ENCODE measurements around the gene PEMT.

PEMT gene

DNA sequence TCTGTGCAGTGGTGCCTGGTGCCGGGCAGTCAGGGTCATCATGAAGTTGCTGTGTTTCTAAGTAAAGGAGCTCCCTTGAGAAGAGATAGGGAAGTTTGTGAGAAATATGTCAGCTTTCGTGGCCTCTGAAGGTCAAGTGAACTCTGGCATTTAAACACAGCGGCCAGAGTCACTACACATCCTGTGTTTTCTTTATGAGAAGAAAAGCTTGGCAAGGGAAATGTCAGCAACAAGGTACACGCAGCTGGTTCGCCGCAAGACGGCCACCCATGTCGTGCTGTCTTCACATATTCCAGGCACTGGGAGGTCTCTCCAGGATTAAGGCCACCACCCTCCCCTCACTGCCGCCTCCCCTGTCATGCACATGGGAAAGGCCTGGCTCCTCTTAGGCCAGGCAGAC, 33.2 kb upstream of the PEMT start:
- H3K4me3 ChIP-seq (replicated peaks; ENCODE audit: insufficient read depth, low read length), result no peak overlapping the region
- TF ChIP-seq POLR2AphosphoS5 (IDR thresholded peaks at IDR 0.05; ENCODE audit: low read depth) (no peak), GABPA (IDR thresholded peaks at IDR 0.05; ENCODE audit: low read depth) (no peak), SPI1 (IDR thresholded peaks at IDR 0.05; ENCODE audit: borderline replicate concordance, low read depth) (no peak)
- TF ChIP-seq, protein P1, sequence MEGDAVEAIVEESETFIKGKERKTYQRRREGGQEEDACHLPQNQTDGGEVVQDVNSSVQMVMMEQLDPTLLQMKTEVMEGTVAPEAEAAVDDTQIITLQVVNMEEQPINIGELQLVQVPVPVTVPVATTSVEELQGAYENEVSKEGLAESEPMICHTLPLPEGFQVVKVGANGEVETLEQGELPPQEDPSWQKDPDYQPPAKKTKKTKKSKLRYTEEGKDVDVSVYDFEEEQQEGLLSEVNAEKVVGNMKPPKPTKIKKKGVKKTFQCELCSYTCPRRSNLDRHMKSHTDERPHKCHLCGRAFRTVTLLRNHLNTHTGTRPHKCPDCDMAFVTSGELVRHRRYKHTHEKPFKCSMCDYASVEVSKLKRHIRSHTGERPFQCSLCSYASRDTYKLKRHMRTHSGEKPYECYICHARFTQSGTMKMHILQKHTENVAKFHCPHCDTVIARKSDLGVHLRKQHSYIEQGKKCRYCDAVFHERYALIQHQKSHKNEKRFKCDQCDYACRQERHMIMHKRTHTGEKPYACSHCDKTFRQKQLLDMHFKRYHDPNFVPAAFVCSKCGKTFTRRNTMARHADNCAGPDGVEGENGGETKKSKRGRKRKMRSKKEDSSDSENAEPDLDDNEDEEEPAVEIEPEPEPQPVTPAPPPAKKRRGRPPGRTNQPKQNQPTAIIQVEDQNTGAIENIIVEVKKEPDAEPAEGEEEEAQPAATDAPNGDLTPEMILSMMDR (IDR thresholded peaks at IDR 0.05; ENCODE audit: insufficient read depth, low read length), result no peak
- TF ChIP-seq, protein P2, sequence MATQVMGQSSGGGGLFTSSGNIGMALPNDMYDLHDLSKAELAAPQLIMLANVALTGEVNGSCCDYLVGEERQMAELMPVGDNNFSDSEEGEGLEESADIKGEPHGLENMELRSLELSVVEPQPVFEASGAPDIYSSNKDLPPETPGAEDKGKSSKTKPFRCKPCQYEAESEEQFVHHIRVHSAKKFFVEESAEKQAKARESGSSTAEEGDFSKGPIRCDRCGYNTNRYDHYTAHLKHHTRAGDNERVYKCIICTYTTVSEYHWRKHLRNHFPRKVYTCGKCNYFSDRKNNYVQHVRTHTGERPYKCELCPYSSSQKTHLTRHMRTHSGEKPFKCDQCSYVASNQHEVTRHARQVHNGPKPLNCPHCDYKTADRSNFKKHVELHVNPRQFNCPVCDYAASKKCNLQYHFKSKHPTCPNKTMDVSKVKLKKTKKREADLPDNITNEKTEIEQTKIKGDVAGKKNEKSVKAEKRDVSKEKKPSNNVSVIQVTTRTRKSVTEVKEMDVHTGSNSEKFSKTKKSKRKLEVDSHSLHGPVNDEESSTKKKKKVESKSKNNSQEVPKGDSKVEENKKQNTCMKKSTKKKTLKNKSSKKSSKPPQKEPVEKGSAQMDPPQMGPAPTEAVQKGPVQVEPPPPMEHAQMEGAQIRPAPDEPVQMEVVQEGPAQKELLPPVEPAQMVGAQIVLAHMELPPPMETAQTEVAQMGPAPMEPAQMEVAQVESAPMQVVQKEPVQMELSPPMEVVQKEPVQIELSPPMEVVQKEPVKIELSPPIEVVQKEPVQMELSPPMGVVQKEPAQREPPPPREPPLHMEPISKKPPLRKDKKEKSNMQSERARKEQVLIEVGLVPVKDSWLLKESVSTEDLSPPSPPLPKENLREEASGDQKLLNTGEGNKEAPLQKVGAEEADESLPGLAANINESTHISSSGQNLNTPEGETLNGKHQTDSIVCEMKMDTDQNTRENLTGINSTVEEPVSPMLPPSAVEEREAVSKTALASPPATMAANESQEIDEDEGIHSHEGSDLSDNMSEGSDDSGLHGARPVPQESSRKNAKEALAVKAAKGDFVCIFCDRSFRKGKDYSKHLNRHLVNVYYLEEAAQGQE (IDR thresholded peaks at IDR 0.05; ENCODE audit: insufficient replicate concordance, low read depth), result no peak

DNA sequence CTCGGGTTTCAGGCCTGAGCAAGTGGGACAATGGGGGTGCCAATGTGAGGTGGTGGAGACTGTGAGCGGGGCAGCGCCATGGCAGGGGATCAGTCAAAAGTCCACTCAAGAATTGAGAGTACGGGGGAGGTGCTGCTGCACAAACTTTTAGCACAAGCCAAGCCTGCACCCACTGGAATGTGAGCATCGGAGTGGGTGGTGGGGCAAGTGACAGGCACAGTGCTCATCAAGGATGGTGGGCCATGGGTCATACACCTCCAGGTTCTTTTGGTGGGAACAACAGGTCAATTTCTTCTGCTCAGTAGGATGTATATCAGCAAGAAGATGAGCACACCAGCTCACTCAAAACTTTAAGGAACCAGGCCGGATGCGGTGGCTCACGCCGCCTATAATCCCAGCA, 32.4 kb upstream of the PEMT start:
- H3K27ac ChIP-seq (replicated peaks), result no peak overlapping the region
- TF ChIP-seq GABPA (IDR thresholded peaks at IDR 0.05; ENCODE audit: low read depth), result no peak
- TF ChIP-seq, protein P2 (IDR thresholded peaks at IDR 0.05; ENCODE audit: insufficient replicate concordance, low read depth), result no peak
- TF ChIP-seq POLR2AphosphoS5 (IDR thresholded peaks at IDR 0.05; ENCODE audit: low read depth), result no peak
- TF ChIP-seq, protein P1 (IDR thresholded peaks at IDR 0.05; ENCODE audit: insufficient read depth, low read length), result no peak
- no peak for TF ChIP-seq SPI1 (IDR thresholded peaks at IDR 0.05; ENCODE audit: borderline replicate concordance, low read depth)
- no peak for DNase-seq (ENCODE audit: low read depth in 1 of 2, low spot score in 1 of 2)
- no peaks in the 10 kb centered on the region for H3K27me3 ChIP-seq (ENCODE audit: insufficient read depth, poor library complexity, severe bottlenecking)
- no peak overlapping the region for H3K4me3 ChIP-seq (replicated peaks; ENCODE audit: insufficient read depth, low read length)

More for the DNA sequence above, 33.2 kb upstream of the PEMT start:
- DNase-seq (ENCODE audit: low read depth in 1 of 2, low spot score in 1 of 2), result no peak
- no peak overlapping the region for H3K27ac ChIP-seq (replicated peaks)
- H3K27me3 ChIP-seq (ENCODE audit: insufficient read depth, poor library complexity, severe bottlenecking), result no peaks in the 10 kb centered on the region

DNA sequence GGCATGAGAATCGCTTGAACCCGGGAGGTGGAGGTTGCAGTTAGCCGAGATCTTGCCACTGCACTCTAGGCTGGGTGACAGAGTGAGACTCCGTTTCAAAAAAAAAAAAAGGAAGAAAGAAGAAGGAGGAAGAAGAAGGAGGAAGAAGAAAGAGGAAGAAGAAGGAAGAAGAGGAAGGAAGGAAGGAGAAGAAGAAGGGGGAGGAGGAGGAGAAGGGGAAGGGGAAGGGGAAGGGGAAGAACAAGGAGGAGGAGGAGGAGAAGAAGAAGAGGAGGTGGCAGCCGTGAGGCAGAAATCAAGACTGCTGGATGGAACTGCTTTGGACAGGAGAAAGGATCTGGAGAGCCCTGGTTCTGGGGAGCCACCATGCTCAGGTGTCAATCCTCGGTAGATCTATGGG, 29.7 kb upstream of the PEMT start:
- Histone ChIP-seq H3K27ac (replicated peaks) (no peak overlapping the region), H3K4me3 (replicated peaks; ENCODE audit: insufficient read depth, low read length) (no peak overlapping the region), H3K27me3 (ENCODE audit: insufficient read depth, poor library complexity, severe bottlenecking) (no peaks in the 10 kb centered on the region)
- peak in 1 of 2 experiments; percentile 43 for DNase-seq (ENCODE audit: low read depth in 1 of 2, low spot score in 1 of 2)
- TF ChIP-seq GABPA (IDR thresholded peaks at IDR 0.05; ENCODE audit: low read depth) (no peak), SPI1 (IDR thresholded peaks at IDR 0.05; ENCODE audit: borderline replicate concordance, low read depth) (peak; percentile 18; the same call in 1 of the 2 replicates)

DNA sequence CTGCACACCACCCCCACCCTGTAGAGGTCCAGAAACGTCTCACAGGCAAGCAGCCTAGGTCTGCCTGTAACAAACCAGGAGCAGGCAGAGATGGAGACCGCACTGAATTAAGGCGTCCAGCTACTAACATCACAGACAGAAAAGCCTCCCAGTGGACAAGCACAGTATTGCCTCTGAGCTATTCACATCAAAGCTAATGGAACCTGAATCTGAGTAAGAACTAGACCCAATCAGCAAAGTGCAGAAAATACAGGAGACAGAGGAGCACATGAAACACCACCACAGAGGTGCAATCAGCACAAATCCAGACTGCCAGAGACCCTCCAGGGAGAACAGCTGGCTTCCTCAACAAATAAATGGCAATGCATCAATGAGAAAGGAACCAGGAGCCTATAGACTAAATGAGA, 22.2 kb upstream of the PEMT start:
- TF ChIP-seq, protein P1 (IDR thresholded peaks at IDR 0.05; ENCODE audit: insufficient read depth, low read length), result peak; percentile 56
- TF ChIP-seq, protein P2 (IDR thresholded peaks at IDR 0.05; ENCODE audit: insufficient replicate concordance, low read depth), result no peak
- Histone ChIP-seq H3K27ac (replicated peaks) (no peak overlapping the region), H3K27me3 (ENCODE audit: insufficient read depth, poor library complexity, severe bottlenecking) (no peaks in the 10 kb centered on the region), H3K4me3 (replicated peaks; ENCODE audit: insufficient read depth, low read length) (no peak overlapping the region)
- peak in 1 of 2 experiments; percentile 48 for DNase-seq (ENCODE audit: low read depth in 1 of 2, low spot score in 1 of 2)
